ENCODE measurements around the gene RPRD1B.

RPRD1B gene

DNA sequence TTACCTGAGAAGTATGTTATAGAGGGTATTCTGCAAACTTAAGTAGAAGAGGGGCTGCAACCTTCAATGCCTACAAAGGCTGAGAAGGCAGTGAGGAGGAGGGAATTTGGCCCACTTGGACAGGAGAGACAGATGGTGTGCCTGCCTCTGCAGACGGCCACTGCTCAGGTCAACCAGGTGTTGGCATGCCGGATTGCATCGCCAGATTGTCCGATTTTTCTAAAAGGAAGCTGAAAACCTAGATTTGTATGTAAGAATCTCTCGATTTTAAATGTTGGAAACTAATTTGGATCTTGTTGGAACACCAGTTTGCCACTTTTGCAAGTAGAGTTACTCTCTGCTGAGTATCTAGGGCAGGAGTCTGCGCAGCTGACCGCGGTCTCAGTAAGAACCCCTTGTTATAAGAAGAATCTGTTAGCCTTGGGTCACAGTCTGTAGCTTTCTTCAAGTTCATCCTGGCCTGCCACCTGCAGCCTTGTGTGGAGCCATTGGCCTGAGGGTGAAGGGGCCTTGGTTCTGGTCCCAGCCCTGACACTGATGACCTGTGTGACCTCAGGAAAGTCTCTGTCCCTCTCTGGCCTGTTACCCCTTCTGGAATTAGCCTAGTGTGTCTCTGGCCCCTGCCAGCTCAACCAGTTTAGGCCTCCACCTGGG, 77.1 kb downstream of the RPRD1B start:
- no peak for DNase-seq (ENCODE audit: low read depth, low spot score)
- ChIA-PET CTCF (interaction anchor here (1.3 to 4.3 kb wide), 4 partner anchors 9 to 111 kb away, joined by 4 to 36 read pairs (median 8); no protein-coding TSS in a partner anchor), POLR2A (interaction anchor here (1.3 to 1.4 kb wide), 3 partner anchors 12 to 37 kb away, joined by 3 to 5 read pairs (median 4); no protein-coding TSS in a partner anchor)
- H3K4me3 ChIP-seq (ENCODE audit: low read depth, low read length), result no peak overlapping the region
- TF ChIP-seq, protein P1, sequence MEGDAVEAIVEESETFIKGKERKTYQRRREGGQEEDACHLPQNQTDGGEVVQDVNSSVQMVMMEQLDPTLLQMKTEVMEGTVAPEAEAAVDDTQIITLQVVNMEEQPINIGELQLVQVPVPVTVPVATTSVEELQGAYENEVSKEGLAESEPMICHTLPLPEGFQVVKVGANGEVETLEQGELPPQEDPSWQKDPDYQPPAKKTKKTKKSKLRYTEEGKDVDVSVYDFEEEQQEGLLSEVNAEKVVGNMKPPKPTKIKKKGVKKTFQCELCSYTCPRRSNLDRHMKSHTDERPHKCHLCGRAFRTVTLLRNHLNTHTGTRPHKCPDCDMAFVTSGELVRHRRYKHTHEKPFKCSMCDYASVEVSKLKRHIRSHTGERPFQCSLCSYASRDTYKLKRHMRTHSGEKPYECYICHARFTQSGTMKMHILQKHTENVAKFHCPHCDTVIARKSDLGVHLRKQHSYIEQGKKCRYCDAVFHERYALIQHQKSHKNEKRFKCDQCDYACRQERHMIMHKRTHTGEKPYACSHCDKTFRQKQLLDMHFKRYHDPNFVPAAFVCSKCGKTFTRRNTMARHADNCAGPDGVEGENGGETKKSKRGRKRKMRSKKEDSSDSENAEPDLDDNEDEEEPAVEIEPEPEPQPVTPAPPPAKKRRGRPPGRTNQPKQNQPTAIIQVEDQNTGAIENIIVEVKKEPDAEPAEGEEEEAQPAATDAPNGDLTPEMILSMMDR (IDR thresholded peaks at IDR 0.05; ENCODE audit: insufficient read depth, low read length, missing control alignments), result no peak

DNA sequence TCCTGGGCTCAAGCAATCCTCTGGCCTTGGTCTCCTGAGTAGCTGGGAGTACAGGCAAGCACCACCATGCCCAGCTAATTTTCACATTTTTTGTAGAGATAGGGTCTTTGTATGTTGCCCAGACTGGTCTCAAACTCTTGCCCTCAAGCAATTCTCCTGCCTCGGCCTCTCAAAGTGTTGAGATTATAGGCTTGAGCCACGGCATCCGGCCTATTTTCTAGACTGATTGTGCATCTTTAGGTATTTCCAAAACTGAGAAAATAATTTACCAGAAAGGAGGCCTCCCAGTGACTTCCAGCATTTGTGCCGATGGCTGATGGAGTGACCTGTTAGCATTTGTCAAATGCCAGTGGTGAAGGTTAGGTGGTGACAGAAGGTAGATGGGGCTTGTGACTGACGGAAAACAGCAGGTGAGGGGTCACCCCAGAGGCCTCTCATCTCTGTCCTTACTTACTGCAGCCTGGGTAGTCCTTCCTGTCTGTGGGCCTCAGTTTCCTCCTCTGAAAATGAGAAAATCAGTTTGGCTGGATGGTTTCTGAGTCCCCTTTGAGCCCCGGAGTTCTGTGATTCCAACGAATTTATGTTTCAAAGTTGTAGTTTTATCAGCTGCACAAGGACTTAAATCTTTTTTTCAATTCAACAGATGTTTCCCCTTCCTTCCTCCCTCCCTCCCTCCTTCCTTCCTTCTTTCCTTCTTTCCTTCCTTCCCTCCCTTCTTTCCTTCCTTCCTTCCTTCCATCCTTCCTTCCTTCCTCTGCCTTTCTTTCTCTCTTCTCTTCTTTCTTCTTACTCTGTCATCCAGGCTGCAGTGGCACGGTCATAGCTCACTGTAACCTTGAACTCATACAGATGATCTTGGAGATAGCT, 78.1 kb downstream of the RPRD1B start:
- POLR2A ChIA-PET, result no interaction called here
- DNase-seq (ENCODE audit: low read depth, low spot score), result no peak
- TF ChIP-seq, protein P1 (IDR thresholded peaks at IDR 0.05; ENCODE audit: insufficient read depth, low read length, missing control alignments), result no peak
- no peak overlapping the region for H3K4me3 ChIP-seq (ENCODE audit: low read depth, low read length)
- CTCF ChIA-PET, result interaction anchor here (0.9 to 4.3 kb wide), 5 partner anchors 8 to 110 kb away, joined by 3 to 36 read pairs (median 4); no protein-coding TSS in a partner anchor

DNA sequence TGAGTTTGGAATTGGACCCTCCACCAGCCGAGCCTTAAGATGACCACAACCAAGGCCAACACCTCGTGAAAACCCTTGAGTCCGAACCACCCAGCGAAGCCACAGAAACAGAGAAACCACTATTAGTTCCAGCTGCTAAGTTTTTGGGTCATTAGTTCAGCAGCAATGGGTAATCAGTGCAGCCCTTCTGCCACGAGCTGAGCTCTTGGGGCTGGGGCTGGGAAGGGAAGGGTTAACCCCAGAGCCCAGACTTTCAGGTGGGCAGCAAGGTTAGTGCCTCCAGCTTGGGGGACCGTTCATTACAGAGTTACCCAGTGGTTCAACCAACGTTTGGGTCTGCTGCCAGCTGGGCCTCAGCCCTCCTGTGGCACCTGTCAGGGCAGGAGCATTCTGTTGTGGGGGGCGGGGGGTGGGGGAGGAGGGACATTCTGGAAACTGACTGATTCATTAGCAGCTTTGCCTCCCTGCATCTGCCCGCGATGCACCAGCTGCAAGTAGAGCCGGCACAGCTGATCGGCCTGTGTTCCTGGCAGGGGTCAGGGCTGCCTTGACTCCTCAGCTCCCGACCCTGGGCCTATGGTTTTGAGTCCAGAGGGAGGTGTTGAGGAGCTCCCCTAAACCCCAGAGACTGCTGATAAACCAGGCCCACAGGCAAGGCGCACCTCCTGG, 78.8 kb downstream of the RPRD1B start:
- CTCF ChIA-PET, result interaction anchor here (1.2 to 4.3 kb wide), 3 partner anchors 34 to 109 kb away, joined by 3 to 36 read pairs (median 7); no protein-coding TSS in a partner anchor
- DNase-seq (ENCODE audit: low read depth, low spot score), result no peak
- no peak overlapping the region for H3K4me3 ChIP-seq (ENCODE audit: low read depth, low read length)
- TF ChIP-seq, protein P1 (IDR thresholded peaks at IDR 0.05; ENCODE audit: insufficient read depth, low read length, missing control alignments), result no peak
- POLR2A ChIA-PET, result interaction anchor here (1.1 kb wide), 1 partner anchor 39 kb away, joined by 3 read pairs; no protein-coding TSS in a partner anchor

DNA sequence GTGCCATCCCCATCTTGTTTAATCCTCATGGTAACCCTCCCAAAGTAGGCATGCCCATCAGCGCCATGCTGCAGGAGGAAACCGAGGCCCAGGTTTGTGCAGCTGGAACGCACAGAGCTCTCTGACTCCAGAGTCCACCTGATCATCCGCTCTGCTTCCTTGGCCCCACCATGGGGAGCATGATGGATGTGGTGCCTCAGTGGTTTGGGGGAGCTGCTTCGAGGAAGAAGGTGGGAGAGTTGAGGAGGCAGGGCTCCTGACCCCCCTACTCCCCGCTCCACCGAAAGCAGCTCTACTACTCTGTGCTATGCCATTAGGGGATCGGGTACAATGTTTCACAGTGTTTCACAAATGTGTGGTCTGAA, 79.4 kb downstream of the RPRD1B start:
- ChIA-PET POLR2A (interaction anchor here (1.1 kb wide), 1 partner anchor 40 kb away, joined by 3 read pairs; no protein-coding TSS in a partner anchor), CTCF (interaction anchor here (0.9 to 4.3 kb wide), 3 partner anchors 15 to 109 kb away, joined by 3 to 36 read pairs (median 7); no protein-coding TSS in a partner anchor)
- TF ChIP-seq, protein P1 (IDR thresholded peaks at IDR 0.05; ENCODE audit: insufficient read depth, low read length, missing control alignments), result no peak
- H3K4me3 ChIP-seq (ENCODE audit: low read depth, low read length), result no peak overlapping the region
- no peak for DNase-seq (ENCODE audit: low read depth, low spot score)

DNA sequence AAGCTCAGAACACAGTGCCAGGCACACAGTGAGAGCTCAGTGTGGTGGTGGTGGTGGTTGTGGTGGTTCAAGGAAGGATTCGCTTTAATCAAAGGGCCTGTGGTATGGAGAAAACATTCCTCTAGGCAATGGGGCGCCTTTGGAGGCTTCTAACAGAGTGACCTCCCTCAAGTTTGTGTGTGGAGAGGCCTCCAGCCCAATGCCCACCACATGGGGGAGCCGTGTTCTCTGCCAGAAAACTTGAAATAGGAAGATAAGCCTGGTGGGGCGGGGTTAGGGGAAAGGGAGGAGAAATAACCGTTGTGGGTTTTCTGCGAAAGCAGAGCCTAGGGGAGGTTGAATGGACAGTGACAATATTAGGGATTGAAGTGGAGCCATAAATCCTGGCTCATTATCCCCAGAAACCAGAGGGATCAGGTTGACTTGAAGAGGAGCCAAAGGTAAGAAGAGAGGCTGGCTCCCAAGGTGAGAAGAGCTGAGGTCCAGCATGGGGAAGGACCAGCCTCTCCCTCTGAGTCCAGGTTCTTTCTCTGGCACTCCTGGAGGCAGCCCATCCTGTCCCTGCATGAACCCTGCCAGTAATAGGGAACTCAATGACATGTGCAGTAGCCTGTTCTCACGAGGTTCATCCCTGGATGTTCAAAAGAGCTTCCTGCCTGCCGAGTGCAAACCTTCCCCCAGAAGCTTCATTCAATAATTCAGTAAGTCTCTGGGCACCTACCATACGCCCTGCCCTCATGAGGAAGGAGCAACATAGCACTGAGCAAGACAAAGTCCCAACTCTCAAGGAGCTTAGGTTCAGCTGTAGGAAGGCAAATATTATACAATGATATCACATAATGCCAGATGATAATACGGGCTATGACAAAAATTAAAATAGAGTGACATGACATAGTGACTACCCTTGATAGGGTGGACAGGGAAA, 80.1 kb downstream of the RPRD1B start:
- ChIA-PET CTCF (interaction anchor here (0.6 to 4.3 kb wide), 13 partner anchors 10 to 112 kb away, joined by 3 to 36 read pairs (median 4); no protein-coding TSS in a partner anchor), POLR2A (interaction anchor here (1.1 kb wide), 1 partner anchor 40 kb away, joined by 3 read pairs; no protein-coding TSS in a partner anchor)

More for the DNA sequence above, 80.1 kb downstream of the RPRD1B start:
- DNase-seq (ENCODE audit: low read depth, low spot score), result no peak
- H3K4me3 ChIP-seq (ENCODE audit: low read depth, low read length), result no peak overlapping the region
- TF ChIP-seq, protein P1 (IDR thresholded peaks at IDR 0.05; ENCODE audit: insufficient read depth, low read length, missing control alignments), result peak; percentile 25
